Measurements from ENCODE around the gene TNIP3. TPM values are rescaled to one million over a fixed set of nuclear protein-coding genes. Genes with fewer than 3 reads are reported as not detected.

Gene TNIP3
- polyA plus RNA-seq, 1 experiment, result 0.20 TPM

GRCh38 chr4:121114756-121115155 is 49.4 kb downstream of the TNIP3 start:
- TF ChIP-seq, protein P1, sequence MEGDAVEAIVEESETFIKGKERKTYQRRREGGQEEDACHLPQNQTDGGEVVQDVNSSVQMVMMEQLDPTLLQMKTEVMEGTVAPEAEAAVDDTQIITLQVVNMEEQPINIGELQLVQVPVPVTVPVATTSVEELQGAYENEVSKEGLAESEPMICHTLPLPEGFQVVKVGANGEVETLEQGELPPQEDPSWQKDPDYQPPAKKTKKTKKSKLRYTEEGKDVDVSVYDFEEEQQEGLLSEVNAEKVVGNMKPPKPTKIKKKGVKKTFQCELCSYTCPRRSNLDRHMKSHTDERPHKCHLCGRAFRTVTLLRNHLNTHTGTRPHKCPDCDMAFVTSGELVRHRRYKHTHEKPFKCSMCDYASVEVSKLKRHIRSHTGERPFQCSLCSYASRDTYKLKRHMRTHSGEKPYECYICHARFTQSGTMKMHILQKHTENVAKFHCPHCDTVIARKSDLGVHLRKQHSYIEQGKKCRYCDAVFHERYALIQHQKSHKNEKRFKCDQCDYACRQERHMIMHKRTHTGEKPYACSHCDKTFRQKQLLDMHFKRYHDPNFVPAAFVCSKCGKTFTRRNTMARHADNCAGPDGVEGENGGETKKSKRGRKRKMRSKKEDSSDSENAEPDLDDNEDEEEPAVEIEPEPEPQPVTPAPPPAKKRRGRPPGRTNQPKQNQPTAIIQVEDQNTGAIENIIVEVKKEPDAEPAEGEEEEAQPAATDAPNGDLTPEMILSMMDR (IDR thresholded peaks at IDR 0.05; ENCODE audit: insufficient read depth, low read depth, low read length), result no peak
- ChIA-PET CTCF (no interaction called here), POLR2A (no interaction called here)
- Histone ChIP-seq H3K36me3 (ENCODE audit: control insufficient read depth, insufficient read depth, low read length) (no peaks in the 10 kb centered on the region), H3K27me3 (ENCODE audit: control insufficient read depth, insufficient read depth, low read length) (peaks cover 2% of the 10 kb centered on the region; the same call in 1 of the 2 replicates), H3K4me3 (ENCODE audit: low read depth, low read length) (no peak overlapping the region)
- DNase-seq (ENCODE audit: low read depth), result no peak

DNA sequence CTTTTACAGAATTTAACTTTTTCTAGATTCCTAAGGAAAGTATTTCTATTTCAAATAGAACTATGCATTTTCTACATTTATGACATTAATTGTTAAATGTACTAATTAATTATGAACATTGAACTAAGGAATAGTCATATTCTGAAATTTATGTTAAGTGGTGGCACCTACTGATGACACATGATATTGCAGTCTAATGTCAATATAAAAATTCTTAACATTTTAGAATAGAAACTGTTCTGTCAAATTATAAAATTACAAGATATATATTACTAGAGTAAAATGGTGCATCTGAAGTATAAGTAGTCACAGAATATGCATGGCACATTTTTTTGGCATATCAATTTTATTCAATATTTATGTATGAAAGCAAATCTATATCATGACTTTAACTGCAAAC is 51.6 kb downstream of the TNIP3 start:
- H3K4me3 ChIP-seq (ENCODE audit: low read depth, low read length), result no peak overlapping the region
- POLR2A ChIA-PET, result no interaction called here
- no peak for DNase-seq (ENCODE audit: low read depth)
- no peaks in the 10 kb centered on the region for H3K36me3 ChIP-seq (ENCODE audit: control insufficient read depth, insufficient read depth, low read length)
- CTCF ChIA-PET, result no interaction called here
- TF ChIP-seq, protein P1 (IDR thresholded peaks at IDR 0.05; ENCODE audit: insufficient read depth, low read depth, low read length), result no peak
- peaks cover 2% of the 10 kb centered on the region; the same call in 1 of the 2 replicates for H3K27me3 ChIP-seq (ENCODE audit: control insufficient read depth, insufficient read depth, low read length)

DNA sequence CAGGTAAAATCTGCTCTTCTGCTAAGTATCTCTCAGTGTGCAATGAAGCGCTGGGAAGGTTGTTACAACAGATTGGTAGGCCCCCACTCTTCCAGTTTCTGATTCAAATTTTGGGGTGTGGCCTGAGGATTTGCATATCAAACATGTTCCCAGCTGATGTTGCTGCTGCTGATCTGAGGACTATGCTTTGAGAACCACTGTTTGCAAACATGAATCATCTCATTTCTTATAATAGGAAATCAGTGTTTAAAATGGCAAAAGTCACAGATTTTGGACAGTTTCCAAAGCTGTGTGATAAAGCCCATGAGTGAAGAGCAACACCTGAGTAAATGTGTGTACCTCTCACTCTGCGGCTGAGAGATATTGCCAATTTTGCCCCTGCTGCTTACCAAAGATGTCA is 55.6 kb downstream of the TNIP3 start:
- no peak for DNase-seq (ENCODE audit: low read depth)
- no peaks in the 10 kb centered on the region for H3K36me3 ChIP-seq (ENCODE audit: control insufficient read depth, insufficient read depth, low read length)
- TF ChIP-seq, protein P1 (IDR thresholded peaks at IDR 0.05; ENCODE audit: insufficient read depth, low read depth, low read length), result no peak
- POLR2A ChIA-PET, result no interaction called here
- no peak overlapping the region for H3K4me3 ChIP-seq (ENCODE audit: low read depth, low read length)
- CTCF ChIA-PET, result interaction anchor here (0.9 kb wide), 1 partner anchor 25 kb away, joined by 3 read pairs; no protein-coding TSS in a partner anchor
- H3K27me3 ChIP-seq (ENCODE audit: control insufficient read depth, insufficient read depth, low read length), result no peaks in the 10 kb centered on the region

GRCh38 chr4:121107507-121107906 is 56.6 kb downstream of the TNIP3 start:
- H3K27me3 ChIP-seq (ENCODE audit: control insufficient read depth, insufficient read depth, low read length), result no peaks in the 10 kb centered on the region
- ChIA-PET POLR2A (no interaction called here), CTCF (interaction anchor here (0.9 kb wide), 2 partner anchors 12 to 24 kb away, joined by 3 read pairs; no protein-coding TSS in a partner anchor)
- TF ChIP-seq, protein P1 (IDR thresholded peaks at IDR 0.05; ENCODE audit: insufficient read depth, low read depth, low read length), result no peak
- no peak for DNase-seq (ENCODE audit: low read depth)
- no peaks in the 10 kb centered on the region for H3K36me3 ChIP-seq (ENCODE audit: control insufficient read depth, insufficient read depth, low read length)
- no peak overlapping the region for H3K4me3 ChIP-seq (ENCODE audit: low read depth, low read length)

- ChIA-PET CTCF (no interaction called here), POLR2A (interaction anchor here (0.7 kb wide), 1 partner anchor 963 kb away, joined by 10 read pairs; no protein-coding TSS in a partner anchor)
- no peak for DNase-seq (ENCODE audit: low read depth)
- no peak overlapping the region for H3K4me3 ChIP-seq (ENCODE audit: low read depth, low read length)
- H3K27me3 ChIP-seq (ENCODE audit: control insufficient read depth, insufficient read depth, low read length), result no peaks in the 10 kb centered on the region
- TF ChIP-seq, protein P1 (IDR thresholded peaks at IDR 0.05; ENCODE audit: insufficient read depth, low read depth, low read length), result no peak
- no peaks in the 10 kb centered on the region for H3K36me3 ChIP-seq (ENCODE audit: control insufficient read depth, insufficient read depth, low read length)
Observed at GRCh38 chr4:121100093-121100775, 63.9 kb downstream of the TNIP3 start.

Data from BJ (cell line).